Endothelial cell (in vitro differentiated cells): ENCODE data around the gene CDKN1C. TPM values are rescaled to one million over a fixed set of nuclear protein-coding genes. Genes with fewer than 3 reads are reported as not detected.

Source experiments
- DNase-seq: peaks from one replicate; pipeline ENCODE4 v3.0.0; 2021; ENCODE audit warnings: low spot score
- H3K27ac Mint-ChIP-seq: one replicate; pipeline ENCODE4 v1.8.0; 2021; ENCODE audit warnings: mixed read lengths, inconsistent platforms; ENCODE audit not compliant: unreplicated experiment
- H3K27me3 Mint-ChIP-seq: one replicate; pipeline ENCODE4 v1.8.0; 2021; ENCODE audit warnings: mild to moderate bottlenecking, moderate library complexity, mixed read lengths, inconsistent platforms; ENCODE audit not compliant: unreplicated experiment
- H3K36me3 Mint-ChIP-seq: one replicate; pipeline ENCODE4 v1.8.0; 2021; ENCODE audit warnings: mild to moderate bottlenecking, low read depth, mixed read lengths, inconsistent platforms; ENCODE audit not compliant: unreplicated experiment
- H3K4me1 Mint-ChIP-seq: one replicate; pipeline ENCODE4 v1.8.0; 2021; ENCODE audit warnings: mild to moderate bottlenecking, mixed read lengths, inconsistent platforms; ENCODE audit not compliant: unreplicated experiment
- H3K4me3 Mint-ChIP-seq: one replicate; pipeline ENCODE4 v1.8.0; 2021; ENCODE audit warnings: mild to moderate bottlenecking, mixed read lengths, inconsistent platforms; ENCODE audit not compliant: unreplicated experiment
- H3K9me3 Mint-ChIP-seq: one replicate; pipeline ENCODE4 v1.8.0; 2021; ENCODE audit warnings: mixed read lengths, inconsistent platforms; ENCODE audit not compliant: unreplicated experiment
- total RNA-seq: library from RNA; stranded (reverse); fragmentation: NEBNext Ultra II Directional; extraction: Animal tissue kit (Norgen Biotek cat#: 25700); gene quantifications from one replicate; pipeline ENCODE4 v1.2.1, GENCODE V29; 2021; ENCODE audit not compliant: unreplicated experiment
- TF ChIP-seq, protein P1 (sequence below): fragments of 200-600 bp; sonication (generic); IDR thresholded peaks from one replicate; pipeline ENCODE4 v1.5.0; 2021; ENCODE audit warnings: antibody characterized with exemption; ENCODE audit not compliant: unreplicated experiment

The CDKN1C gene
- total RNA-seq, 1 donor from 2014 or later = 25.3 TPM

DNA sequence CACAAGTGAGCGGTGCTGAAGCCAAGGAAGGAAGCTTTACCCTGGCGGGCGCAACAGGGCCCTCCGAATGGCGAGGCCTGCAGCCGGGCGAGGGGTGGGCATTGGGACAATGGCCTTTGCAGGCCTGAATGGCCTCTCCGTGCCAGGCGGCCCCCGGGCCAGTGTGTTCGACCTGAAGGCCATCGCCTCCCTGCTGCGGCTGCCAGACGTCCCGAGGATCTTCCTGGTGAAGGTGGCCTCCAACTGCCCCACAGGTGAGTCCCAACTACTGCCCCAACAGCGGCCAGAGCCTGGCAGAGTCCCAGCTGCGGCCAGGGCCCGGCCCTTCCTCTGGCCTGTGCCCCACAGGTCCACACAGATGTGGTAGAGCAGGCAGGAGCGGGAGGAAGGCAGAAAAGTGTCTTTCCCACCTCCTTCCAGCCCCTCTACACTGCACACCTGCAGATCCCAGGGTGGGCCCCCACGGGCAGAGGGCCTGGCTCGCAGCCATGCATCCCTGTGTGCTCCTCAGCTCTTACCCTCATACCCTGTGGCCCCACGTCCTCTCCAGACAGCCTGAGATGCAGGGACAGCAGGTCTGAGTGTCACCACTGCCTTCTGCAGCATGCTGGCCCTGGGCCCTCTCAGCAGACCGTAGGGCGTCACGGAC lies 32.4 kb upstream of the CDKN1C start:
- H3K9me3 Mint-ChIP-seq = no peaks in the 10 kb centered on the region
- no peak for DNase-seq
- no peak overlapping the region for H3K4me3 Mint-ChIP-seq
- no peaks in the 10 kb centered on the region for H3K4me1 Mint-ChIP-seq
- TF ChIP-seq, protein P1, sequence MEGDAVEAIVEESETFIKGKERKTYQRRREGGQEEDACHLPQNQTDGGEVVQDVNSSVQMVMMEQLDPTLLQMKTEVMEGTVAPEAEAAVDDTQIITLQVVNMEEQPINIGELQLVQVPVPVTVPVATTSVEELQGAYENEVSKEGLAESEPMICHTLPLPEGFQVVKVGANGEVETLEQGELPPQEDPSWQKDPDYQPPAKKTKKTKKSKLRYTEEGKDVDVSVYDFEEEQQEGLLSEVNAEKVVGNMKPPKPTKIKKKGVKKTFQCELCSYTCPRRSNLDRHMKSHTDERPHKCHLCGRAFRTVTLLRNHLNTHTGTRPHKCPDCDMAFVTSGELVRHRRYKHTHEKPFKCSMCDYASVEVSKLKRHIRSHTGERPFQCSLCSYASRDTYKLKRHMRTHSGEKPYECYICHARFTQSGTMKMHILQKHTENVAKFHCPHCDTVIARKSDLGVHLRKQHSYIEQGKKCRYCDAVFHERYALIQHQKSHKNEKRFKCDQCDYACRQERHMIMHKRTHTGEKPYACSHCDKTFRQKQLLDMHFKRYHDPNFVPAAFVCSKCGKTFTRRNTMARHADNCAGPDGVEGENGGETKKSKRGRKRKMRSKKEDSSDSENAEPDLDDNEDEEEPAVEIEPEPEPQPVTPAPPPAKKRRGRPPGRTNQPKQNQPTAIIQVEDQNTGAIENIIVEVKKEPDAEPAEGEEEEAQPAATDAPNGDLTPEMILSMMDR = no peak
- no peak overlapping the region for H3K27ac Mint-ChIP-seq
- peaks cover 3% of the 10 kb centered on the region for H3K27me3 Mint-ChIP-seq
- H3K36me3 Mint-ChIP-seq = no peaks in the 10 kb centered on the region

DNA sequence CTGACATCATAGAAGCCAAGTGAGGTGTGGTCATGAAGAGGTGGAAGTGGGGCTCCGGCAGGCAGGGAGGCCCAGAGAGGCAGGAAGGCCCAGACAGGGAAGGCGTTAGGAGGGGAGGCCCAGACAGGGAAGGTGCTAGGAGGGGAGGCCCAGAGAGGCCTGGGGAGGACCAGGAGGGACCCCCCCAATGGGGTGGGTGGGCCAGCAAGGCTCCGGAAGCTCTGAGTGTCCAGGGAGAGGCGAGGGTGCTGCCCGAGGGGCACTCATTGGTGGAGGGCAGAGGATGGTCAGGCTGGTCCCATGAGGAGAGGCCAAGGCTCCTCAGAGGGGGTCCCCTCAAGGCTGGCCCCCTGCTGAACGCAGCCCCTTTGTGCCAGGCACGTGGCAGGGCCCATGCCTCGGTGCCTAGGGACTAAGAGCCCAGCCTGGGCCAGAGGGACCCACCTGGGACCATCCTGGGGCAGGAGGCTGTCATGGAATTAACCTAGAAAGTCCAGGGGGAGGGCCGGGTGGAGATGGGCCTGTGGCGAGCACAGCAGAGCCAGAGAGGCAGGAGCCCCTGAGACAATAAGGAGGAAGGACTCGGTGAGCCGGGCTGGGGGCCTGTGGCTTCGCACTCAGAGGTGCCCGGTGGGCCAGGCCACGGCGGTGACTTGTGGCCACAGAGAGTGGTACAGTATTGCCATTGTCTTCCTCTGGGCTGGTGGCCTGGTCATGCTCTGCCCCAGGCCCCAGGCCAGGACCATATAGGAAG lies 31.5 kb upstream of the CDKN1C start:
- Mint-ChIP-seq H3K4me1 (no peaks in the 10 kb centered on the region), H3K27me3 (peaks cover 3% of the 10 kb centered on the region), H3K36me3 (no peaks in the 10 kb centered on the region), H3K4me3 (no peak overlapping the region), H3K9me3 (no peaks in the 10 kb centered on the region), H3K27ac (no peak overlapping the region)
- DNase-seq = no peak
- TF ChIP-seq, protein P1 = no peak

DNA sequence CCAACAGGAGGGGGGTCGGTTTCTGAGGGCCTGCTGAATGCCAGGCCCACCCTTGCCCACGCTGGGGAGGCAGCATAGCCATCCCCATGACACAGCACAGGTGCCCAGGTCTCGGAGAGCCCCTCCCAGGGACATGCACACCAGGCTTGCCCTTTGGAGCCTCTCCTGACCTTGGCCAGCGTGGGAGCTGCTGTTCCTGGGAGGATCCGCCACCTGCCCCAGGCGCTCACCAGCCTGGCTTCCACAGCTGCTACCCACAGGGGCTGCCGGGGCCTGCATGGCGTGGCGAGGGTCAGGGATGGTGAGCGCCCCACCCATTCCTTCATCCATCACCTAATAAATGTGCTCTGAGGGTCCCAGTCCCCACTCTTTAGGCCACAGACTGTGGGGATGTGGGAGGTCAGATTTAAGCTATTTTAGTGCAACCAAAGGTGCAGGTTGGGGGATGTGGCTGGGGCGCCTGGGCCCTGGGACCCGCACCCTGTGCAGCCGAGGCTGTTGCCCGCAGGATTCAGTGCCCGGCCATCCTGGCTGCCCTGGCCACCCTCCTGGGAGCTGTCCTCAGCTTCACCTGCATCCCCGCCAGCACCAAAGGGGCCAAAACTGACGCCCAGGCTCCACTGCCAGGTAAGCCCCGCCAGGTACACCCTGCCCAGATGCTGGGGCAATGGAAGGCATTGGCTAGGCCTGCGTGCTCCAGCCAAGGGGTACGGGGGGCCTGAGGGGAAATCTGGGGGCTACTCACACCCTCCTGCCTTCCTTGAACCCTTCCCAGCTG lies 30.7 kb upstream of the CDKN1C start:
- H3K27ac Mint-ChIP-seq = no peak overlapping the region
- no peaks in the 10 kb centered on the region for H3K4me1 Mint-ChIP-seq
- H3K27me3 Mint-ChIP-seq = peaks cover 4% of the 10 kb centered on the region

DNA sequence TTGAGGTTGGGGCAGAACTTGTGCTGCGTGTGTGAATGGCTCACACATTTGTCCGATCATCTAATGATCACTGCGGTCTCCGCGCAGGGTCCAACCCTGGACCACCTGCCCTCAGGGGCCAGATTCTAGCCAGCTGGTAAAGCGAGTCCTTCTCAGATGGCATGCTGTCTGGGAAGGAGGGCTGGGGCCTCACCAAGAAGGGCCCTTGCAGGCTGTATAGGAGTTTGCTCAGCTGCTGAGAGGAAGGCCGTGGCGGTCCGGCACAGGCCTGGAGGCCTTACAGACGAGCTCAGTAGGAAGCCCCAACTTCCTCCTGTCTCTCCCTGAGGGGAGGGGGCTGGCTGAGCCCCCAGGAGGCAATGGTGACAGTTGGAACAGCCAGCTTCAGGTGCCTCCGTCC lies 29.9 kb upstream of the CDKN1C start:
- H3K4me1 Mint-ChIP-seq = no peaks in the 10 kb centered on the region
- H3K4me3 Mint-ChIP-seq = no peak overlapping the region
- H3K36me3 Mint-ChIP-seq = no peaks in the 10 kb centered on the region
- no peak for DNase-seq
- TF ChIP-seq, protein P1 = no peak
- no peak overlapping the region for H3K27ac Mint-ChIP-seq
- H3K27me3 Mint-ChIP-seq = peaks cover 4% of the 10 kb centered on the region
- H3K9me3 Mint-ChIP-seq = no peaks in the 10 kb centered on the region

More for the DNA sequence above, 30.7 kb upstream of the CDKN1C start:
- Mint-ChIP-seq H3K36me3 (no peaks in the 10 kb centered on the region), H3K9me3 (no peaks in the 10 kb centered on the region), H3K4me3 (no peak overlapping the region)
- DNase-seq = no peak
- TF ChIP-seq, protein P1 = no peak
